DMS114 treated with DMSO at 0.1 percent for 48 hours (cell line): ENCODE results near the gene FRMD4A.

Experiments
- DNase-seq: peaks from one replicate; lab custom pipeline; 2025; ENCODE audit not compliant: unreplicated experiment; lab: John Stamatoyannopoulos, UW

FRMD4A gene

GRCh38 chr10:13665516-13666262, 665.0 kb downstream of the FRMD4A start:
- DNase-seq = no peak

GRCh38 chr10:13661256-13661655, 669.5 kb downstream of the FRMD4A start:
- no peak for DNase-seq

- no peak for DNase-seq
These were observed 670.2 kb downstream of the FRMD4A start for GRCh38 chr10:13660551-13660920.

- no peak for DNase-seq
These were observed 670.7 kb downstream of the FRMD4A start for GRCh38 chr10:13659887-13660550.

GRCh38 chr10:13658871-13659685, 671.6 kb downstream of the FRMD4A start:
- DNase-seq = no peak

- no peak for DNase-seq
These were observed 672.5 kb downstream of the FRMD4A start for GRCh38 chr10:13658264-13658663.

GRCh38 chr10:13657101-13657680, 673.5 kb downstream of the FRMD4A start:
- DNase-seq = no peak

GRCh38 chr10:13656337-13657100, 674.2 kb downstream of the FRMD4A start:
- DNase-seq = no peak

GRCh38 chr10:13654846-13655245, 675.9 kb downstream of the FRMD4A start:
- DNase-seq = no peak

- DNase-seq = no peak
These were observed 676.5 kb downstream of the FRMD4A start for GRCh38 chr10:13654118-13654830.

GRCh38 chr10:13652860-13653259, 677.9 kb downstream of the FRMD4A start:
- no peak for DNase-seq

- no peak for DNase-seq
These were observed 678.6 kb downstream of the FRMD4A start for GRCh38 chr10:13651969-13652720.

- DNase-seq = no peak
These were observed 679.8 kb downstream of the FRMD4A start for GRCh38 chr10:13650961-13651360.

GRCh38 chr10:13649844-13650520, 680.7 kb downstream of the FRMD4A start:
- no peak for DNase-seq

- DNase-seq = no peak
These were observed 682.3 kb downstream of the FRMD4A start for GRCh38 chr10:13648425-13648824.

- no peak for DNase-seq
These were observed 685.9 kb downstream of the FRMD4A start for GRCh38 chr10:13644866-13645265.

- no peak for DNase-seq
These were observed 687.7 kb downstream of the FRMD4A start for GRCh38 chr10:13643016-13643415.

GRCh38 chr10:13642293-13642692, 688.4 kb downstream of the FRMD4A start:
- no peak for DNase-seq

- DNase-seq = no peak
These were observed 692.8 kb downstream of the FRMD4A start for GRCh38 chr10:13637894-13638293.
